ENCODE data around the gene TECTA.

DNA sequence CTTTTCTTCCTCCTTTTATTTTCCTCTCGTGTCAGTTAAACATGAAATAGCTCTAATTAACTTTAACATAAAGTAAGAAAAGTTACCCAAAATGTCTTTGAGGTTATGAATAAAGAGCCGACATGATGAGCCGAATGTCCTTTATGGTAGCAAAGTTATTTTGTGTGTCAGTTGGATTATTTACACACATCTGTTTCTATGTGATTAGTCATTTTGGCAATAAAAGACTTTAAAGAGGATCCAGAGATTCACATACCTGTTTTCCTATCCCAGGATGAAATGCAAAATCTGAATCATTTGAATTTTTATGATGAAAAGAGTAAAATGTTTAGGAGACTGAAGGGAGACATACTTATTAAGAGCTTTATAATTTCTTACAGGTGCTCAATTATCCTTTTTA, 34.0 kb upstream of the TECTA start:
- TF ChIP-seq, protein P1, sequence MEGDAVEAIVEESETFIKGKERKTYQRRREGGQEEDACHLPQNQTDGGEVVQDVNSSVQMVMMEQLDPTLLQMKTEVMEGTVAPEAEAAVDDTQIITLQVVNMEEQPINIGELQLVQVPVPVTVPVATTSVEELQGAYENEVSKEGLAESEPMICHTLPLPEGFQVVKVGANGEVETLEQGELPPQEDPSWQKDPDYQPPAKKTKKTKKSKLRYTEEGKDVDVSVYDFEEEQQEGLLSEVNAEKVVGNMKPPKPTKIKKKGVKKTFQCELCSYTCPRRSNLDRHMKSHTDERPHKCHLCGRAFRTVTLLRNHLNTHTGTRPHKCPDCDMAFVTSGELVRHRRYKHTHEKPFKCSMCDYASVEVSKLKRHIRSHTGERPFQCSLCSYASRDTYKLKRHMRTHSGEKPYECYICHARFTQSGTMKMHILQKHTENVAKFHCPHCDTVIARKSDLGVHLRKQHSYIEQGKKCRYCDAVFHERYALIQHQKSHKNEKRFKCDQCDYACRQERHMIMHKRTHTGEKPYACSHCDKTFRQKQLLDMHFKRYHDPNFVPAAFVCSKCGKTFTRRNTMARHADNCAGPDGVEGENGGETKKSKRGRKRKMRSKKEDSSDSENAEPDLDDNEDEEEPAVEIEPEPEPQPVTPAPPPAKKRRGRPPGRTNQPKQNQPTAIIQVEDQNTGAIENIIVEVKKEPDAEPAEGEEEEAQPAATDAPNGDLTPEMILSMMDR (IDR thresholded peaks at IDR 0.05), result no peak
- TF ChIP-seq POLR2A (IDR thresholded peaks at IDR 0.05), result no peak

Measured in heart left ventricle (tissue), 13 donors.